Body of pancreas (tissue), 4 donors: Measurements from ENCODE around the gene ZSCAN18. TPM values are rescaled to one million over a fixed set of nuclear protein-coding genes. Genes with fewer than 3 reads are reported as not detected.

Source experiments
- ATAC-seq: fragments of 150-250 bp; one replicate; pipeline ENCODE4 v1.9.1; 2016
- DNase-seq, 4 donors: peaks; one replicate each; pipeline ENCODE4 v3.0.0-alpha.2; 2019
- H3K27ac ChIP-seq, 4 donors: fragments of 200-600 bp; sonication (generic); 1 replicate in 3 of 4; 2 replicates in 1 of 4; pipeline versions ENCODE4 v1.5.1 to v1.6.1; 2016 to 2019; ENCODE audit warnings: mild to moderate bottlenecking in 1 of 4, mixed read lengths in 1 of 4, moderate library complexity in 1 of 4
- H3K27me3 ChIP-seq, 2 donors: fragments of 200-600 bp; sonication (generic); one replicate each; pipeline ENCODE4 v1.6.0; 2016; ENCODE audit warnings: mild to moderate bottlenecking in 1 of 2
- H3K36me3 ChIP-seq, 2 donors: fragments of 200-600 bp; sonication (generic); replicated peaks in 1 of 2; 2 replicates each; pipeline ENCODE4 v1.5.1; 2016; ENCODE audit warnings: low read depth in 2 of 2; ENCODE audit not compliant: insufficient read depth in 1 of 2
- H3K4me1 ChIP-seq: fragments of 200-600 bp; sonication (generic); one replicate; pipeline ENCODE4 v1.6.0; 2016
- H3K4me3 ChIP-seq, 2 donors: fragments of 200-600 bp; sonication (generic); 1 replicate in 1 of 2; 2 replicates in 1 of 2; pipeline ENCODE4 v1.5.1; 2016 to 2019
- H3K9me3 ChIP-seq, 3 donors: fragments of 200-600 bp; sonication (generic); 1 replicate in 2 of 3; 2 replicates in 1 of 3; pipeline ENCODE4 v1.5.1; 2016
- CTCF ChIP-seq, 7 experiments: fragments of 450-650 bp in 4 of 7; fragments of 200-600 bp in 3 of 7; sonication (generic) in 3 of 7; IDR thresholded peaks; one replicate each; pipeline ENCODE4 v1.5.1; 2016 to 2019; ENCODE audit warnings: antibody characterized with exemption in 7 of 7
- POLR2A ChIP-seq, 3 donors: fragments of 450-650 bp; IDR thresholded peaks; one replicate each; pipeline ENCODE4 v1.6.1; 2016; ENCODE audit warnings: antibody characterized with exemption in 3 of 3, mild to moderate bottlenecking in 2 of 3
- WGBS, 2 donors: methylation state at CpG; one replicate each; pipeline ENCODE4 v1.1.5; 2017; 5-methylcytosine and 5-hydroxymethylcytosine counted together
- intact Hi-C: fragments of 100-400 bp; cut with DNase I; formaldehyde crosslinking; loops from one replicate; pipeline ENCODE4 v1.15.1; 2023
- total RNA-seq, 2 donors: library from RNA; depleted of rRNA; stranded (reverse); fragments of >200 nt; gene quantifications; one replicate each; pipeline ENCODE4 v1.1.0, GENCODE V29; 2016

The ZSCAN18 gene
- total RNA-seq, 2 donors from 2014 or later: 37.4 to 43.2 TPM

- ATAC-seq: no peak
- H3K4me3 ChIP-seq: no peak overlapping the region
- peak in 3 of 7 experiments; percentile 4 to 21 (median 17) for TF ChIP-seq CTCF (IDR thresholded peaks at IDR 0.05)
- no peak for TF ChIP-seq POLR2A (IDR thresholded peaks at IDR 0.05)
- DNase-seq: peak in 3 of 4 donors; percentile 7 to 17 (median 16)
- H3K4me1 ChIP-seq: peaks cover 5% of the 10 kb centered on the region
- H3K9me3 ChIP-seq: peaks cover 0 to 32% (median 0%) of the 10 kb centered on the region in 3 donors
- 33 to 63% methylated on average over 28 to 54 of the region's 54 CpGs for WGBS, 2 donors
- no peak overlapping the region for H3K27ac ChIP-seq
- intact Hi-C loops: no loop called here
- no peaks in the 10 kb centered on the region for H3K27me3 ChIP-seq
- H3K36me3 ChIP-seq: no peaks in the 10 kb centered on the region
Observed at GRCh38 chr19:58042495-58043340, 55.3 kb downstream of the ZSCAN18 start.

- H3K27me3 ChIP-seq: no peaks in the 10 kb centered on the region
- intact Hi-C loops: no loop called here
- WGBS, 2 donors: 70 to 85% methylated on average over 19 to 21 of the region's 21 CpGs
- peaks cover 6% of the 10 kb centered on the region for H3K4me1 ChIP-seq
- H3K36me3 ChIP-seq: no peaks in the 10 kb centered on the region
- H3K9me3 ChIP-seq: peaks cover 0 to 29% (median 0%) of the 10 kb centered on the region in 3 donors
- ATAC-seq (no peak), DNase-seq (no peak)
- H3K27ac ChIP-seq: no peak overlapping the region
- TF ChIP-seq POLR2A (IDR thresholded peaks at IDR 0.05) (no peak), CTCF (IDR thresholded peaks at IDR 0.05) (no peak)
- no peak overlapping the region for H3K4me3 ChIP-seq
Observed at GRCh38 chr19:58040751-58041525, 57.1 kb downstream of the ZSCAN18 start.

GRCh38 chr19:58038688-58039204, 59.3 kb downstream of the ZSCAN18 start:
- no peak for DNase-seq
- H3K27ac ChIP-seq: no peak overlapping the region
- no peak for ATAC-seq
- 10 to 36% methylated on average over 5 to 8 of the region's 8 CpGs for WGBS, 2 donors
- intact Hi-C loops: no loop called here
- H3K36me3 ChIP-seq: no peaks in the 10 kb centered on the region
- peaks cover 0 to 28% (median 0%) of the 10 kb centered on the region in 3 donors for H3K9me3 ChIP-seq
- H3K4me3 ChIP-seq: no peak overlapping the region
- H3K4me1 ChIP-seq: peaks cover 6% of the 10 kb centered on the region
- TF ChIP-seq CTCF (IDR thresholded peaks at IDR 0.05) (no peak), POLR2A (IDR thresholded peaks at IDR 0.05) (no peak)
- H3K27me3 ChIP-seq: no peaks in the 10 kb centered on the region

GRCh38 chr19:58037927-58038687, 59.9 kb downstream of the ZSCAN18 start:
- no peaks in the 10 kb centered on the region for H3K36me3 ChIP-seq
- peaks cover 0 to 26% (median 0%) of the 10 kb centered on the region in 3 donors for H3K9me3 ChIP-seq
- DNase-seq (peak in 3 of 4 donors; percentile 18 to 36 (median 29)), ATAC-seq (no peak)
- no peak overlapping the region for H3K27ac ChIP-seq
- 26 to 27% methylated on average over 21 to 43 of the region's 44 CpGs for WGBS, 2 donors
- H3K27me3 ChIP-seq: no peaks in the 10 kb centered on the region
- intact Hi-C loops: no loop called here
- H3K4me1 ChIP-seq: peaks cover 9% of the 10 kb centered on the region
- TF ChIP-seq POLR2A (IDR thresholded peaks at IDR 0.05): peak in 1 of 3 donors; percentile 18
- TF ChIP-seq CTCF (IDR thresholded peaks at IDR 0.05): no peak
- no peak overlapping the region for H3K4me3 ChIP-seq
